Sigmoid colon (tissue), 7 donors: ENCODE measurements around the gene CCDC187. TPM values are rescaled to one million over a fixed set of nuclear protein-coding genes. Genes with fewer than 3 reads are reported as not detected.
"Not testable (repeated sequence)": the region's sequence is repeated elsewhere in the genome, so short reads cannot be mapped to it uniquely, and the experiment has no call there.

ENCODE experiments used
- DNase-seq: peaks from one replicate; pipeline ENCODE4 v3.0.0-alpha.2; 2019
- H3K27ac ChIP-seq, 4 donors: fragments of 200-600 bp; sonication (generic); one replicate each; pipeline ENCODE4 v1.5.1; 2016 to 2019; ENCODE audit warnings: mild to moderate bottlenecking in 1 of 4
- H3K27me3 ChIP-seq, 3 donors: fragments of 200-600 bp; sonication (generic); one replicate each; pipeline ENCODE4 v1.5.1; 2019; ENCODE audit warnings: mild to moderate bottlenecking in 1 of 3
- H3K36me3 ChIP-seq, 4 donors: fragments of 200-600 bp; sonication (generic); one replicate each; pipeline ENCODE4 v1.5.1; 2016 to 2019
- H3K4me1 ChIP-seq, 4 donors: fragments of 200-600 bp; sonication (generic); one replicate each; pipeline ENCODE4 v1.5.1; 2017 to 2019
- H3K4me3 ChIP-seq, 4 donors: fragments of 200-600 bp; sonication (generic); one replicate each; pipeline ENCODE4 v1.5.1; 2017 to 2019; ENCODE audit warnings: mild to moderate bottlenecking in 2 of 4, moderate library complexity in 1 of 4
- H3K9me3 ChIP-seq, 4 donors: fragments of 200-600 bp in 3 of 4; sonication (generic) in 3 of 4; one replicate each; pipeline versions ENCODE4 v1.5.1 to v1.6.1; 2013 to 2019
- CTCF ChIP-seq, 4 experiments: fragments of 450-650 bp in 3 of 4; fragments of 200-600 bp in 1 of 4; IDR thresholded peaks; one replicate each; pipeline ENCODE4 v1.5.1; 2016 to 2019; ENCODE audit warnings: antibody characterized with exemption in 4 of 4, mild to moderate bottlenecking in 3 of 4, moderate library complexity in 2 of 4
- EP300 ChIP-seq, 4 donors: sonication (generic); formaldehyde crosslinking; IDR thresholded peaks; one replicate each; pipeline ENCODE4 v1.6.1; 2017; ENCODE audit warnings: antibody characterized with exemption in 4 of 4
- POLR2A ChIP-seq, 2 donors: fragments of 450-650 bp; IDR thresholded peaks; one replicate each; pipeline ENCODE4 v1.6.1; 2016; ENCODE audit warnings: antibody characterized with exemption in 2 of 2, mild to moderate bottlenecking in 2 of 2, moderate library complexity in 2 of 2
- POLR2AphosphoS5 ChIP-seq, 4 donors: sonication (generic); formaldehyde crosslinking; IDR thresholded peaks; one replicate each; pipeline ENCODE4 v1.6.1; 2017; ENCODE audit warnings: antibody characterized with exemption in 4 of 4
- WGBS, 2 donors: extraction: QIAGEN DNeasy Blood & Tissue Kit; methylation state at CpG; one replicate each; pipeline ENCODE4 v1.1.7; 2013; 5-methylcytosine and 5-hydroxymethylcytosine counted together
- intact Hi-C: fragments of 100-400 bp; cut with DNase I; formaldehyde crosslinking; loops from one replicate; pipeline ENCODE4 v1.15.1; 2023
- polyA plus RNA-seq, 3 donors: library from polyadenylated mRNA; stranded (reverse); fragments of 200-250 nt; gene quantifications; one replicate each; pipeline ENCODE4 v1.2.3, GENCODE V29; 2013
- total RNA-seq, 4 donors: library from RNA; depleted of rRNA; stranded (reverse); fragments of >200 nt; gene quantifications; one replicate each; pipeline ENCODE4 v1.1.0, GENCODE V29; 2016
- donor health status: healthy with polysubstance abuse.
- donor health status: Bipolar disorder and iron deficiency.
- donor health status: healthy.

Gene CCDC187
- total and polyA plus RNA-seq, 7 donors: 0.32 TPM; not detected in 6

GRCh38 chr9:136323371-136323789 is 19.5 kb upstream of the CCDC187 start:
- H3K9me3 ChIP-seq: no peaks in the 10 kb centered on the region
- WGBS, 2 donors: 15 to 43% methylated on average over 17 of the region's 17 CpGs
- DNase-seq: no peak
- intact Hi-C loops: loop anchor here (10.0 kb wide), 1 partner anchor 321 kb away; no protein-coding TSS in a partner anchor
- peaks cover 0 to 20% (median 16%) of the 10 kb centered on the region in 4 donors for H3K4me1 ChIP-seq
- TF ChIP-seq EP300 (IDR thresholded peaks at IDR 0.05) (no peak), POLR2A (IDR thresholded peaks at IDR 0.05) (no peak), CTCF (IDR thresholded peaks at IDR 0.05) (no peak), POLR2AphosphoS5 (IDR thresholded peaks at IDR 0.05) (no peak)
- H3K36me3 ChIP-seq: no peaks in the 10 kb centered on the region
- H3K4me3 ChIP-seq: no peak overlapping the region
- H3K27ac ChIP-seq: no peak overlapping the region
- no peaks in the 10 kb centered on the region for H3K27me3 ChIP-seq

DNA sequence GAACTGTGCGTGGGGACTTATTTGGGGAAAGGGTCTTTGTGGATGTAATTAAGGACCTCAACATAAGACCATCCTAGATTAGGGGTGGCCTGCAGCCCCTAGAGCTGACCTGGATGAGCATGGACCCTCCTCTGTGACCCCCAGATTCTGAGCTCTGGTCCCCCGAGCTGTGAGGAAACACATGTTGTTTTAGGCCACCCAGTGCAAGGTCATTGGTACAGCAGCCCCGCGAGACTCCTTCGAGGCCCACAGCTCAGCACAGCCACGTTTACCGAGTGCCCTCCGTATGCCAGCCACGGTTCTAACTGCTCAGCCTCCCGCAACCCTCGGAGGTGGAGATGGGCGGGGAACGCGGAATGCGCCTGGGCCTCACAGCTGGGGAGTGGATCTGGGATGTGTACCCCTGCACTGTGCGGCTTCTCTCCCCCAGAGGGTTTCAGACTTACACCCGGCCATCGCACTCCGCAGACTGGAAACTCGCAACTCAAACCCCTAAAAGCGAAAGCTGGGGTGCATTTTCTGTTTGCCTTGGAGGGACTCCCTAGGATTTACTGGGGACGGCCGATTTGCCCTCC is 18.9 kb upstream of the CCDC187 start:
- intact Hi-C loops: loop anchor here (10.0 kb wide), 1 partner anchor 322 kb away; no protein-coding TSS in a partner anchor
- no peak for DNase-seq
- no peak for TF ChIP-seq EP300 (IDR thresholded peaks at IDR 0.05)
- TF ChIP-seq POLR2AphosphoS5 (IDR thresholded peaks at IDR 0.05): no peak
- TF ChIP-seq POLR2A (IDR thresholded peaks at IDR 0.05): no peak
- no peak for TF ChIP-seq CTCF (IDR thresholded peaks at IDR 0.05)
- Histone ChIP-seq H3K27ac (no peak overlapping the region), H3K36me3 (no peaks in the 10 kb centered on the region), H3K4me3 (no peak overlapping the region), H3K9me3 (no peaks in the 10 kb centered on the region), H3K27me3 (no peaks in the 10 kb centered on the region), H3K4me1 (peaks cover 0 to 14% (median 11%) of the 10 kb centered on the region in 4 donors)
- 31 to 61% methylated on average over 23 of the region's 23 CpGs for WGBS, 2 donors

DNA sequence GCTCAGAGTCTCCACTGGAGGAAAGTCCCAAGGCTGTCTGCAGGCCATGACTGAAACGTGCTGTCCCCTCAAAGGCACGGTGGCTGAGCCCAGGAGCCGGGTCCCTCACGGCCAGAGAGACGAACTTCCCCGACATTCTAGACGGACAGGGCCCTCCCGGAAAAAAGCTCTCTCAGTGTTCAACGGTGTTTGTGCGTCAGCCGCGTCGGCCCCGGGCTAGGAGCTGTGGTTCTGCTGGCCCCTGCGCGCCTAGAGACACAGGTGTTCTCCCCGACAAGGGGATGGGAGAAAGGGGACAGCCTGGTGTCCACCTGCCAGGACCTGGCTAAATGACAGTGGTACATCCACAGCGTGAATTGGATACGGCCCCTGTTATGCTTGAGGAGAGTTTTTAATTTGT is 17.7 kb upstream of the CCDC187 start:
- Histone ChIP-seq H3K27ac (no peak overlapping the region), H3K36me3 (no peaks in the 10 kb centered on the region), H3K9me3 (no peaks in the 10 kb centered on the region), H3K4me3 (no peak overlapping the region), H3K27me3 (no peaks in the 10 kb centered on the region), H3K4me1 (peaks cover 0 to 7% (median 3%) of the 10 kb centered on the region in 4 donors)
- intact Hi-C loops: loop anchor here (10.0 kb wide), 1 partner anchor 323 kb away; no protein-coding TSS in a partner anchor
- no peak for DNase-seq
- 85 to 90% methylated on average over 19 of the region's 19 CpGs for WGBS, 2 donors
- no peak for TF ChIP-seq POLR2A (IDR thresholded peaks at IDR 0.05)
- TF ChIP-seq POLR2AphosphoS5 (IDR thresholded peaks at IDR 0.05): no peak
- no peak for TF ChIP-seq CTCF (IDR thresholded peaks at IDR 0.05)
- no peak for TF ChIP-seq EP300 (IDR thresholded peaks at IDR 0.05)

DNA sequence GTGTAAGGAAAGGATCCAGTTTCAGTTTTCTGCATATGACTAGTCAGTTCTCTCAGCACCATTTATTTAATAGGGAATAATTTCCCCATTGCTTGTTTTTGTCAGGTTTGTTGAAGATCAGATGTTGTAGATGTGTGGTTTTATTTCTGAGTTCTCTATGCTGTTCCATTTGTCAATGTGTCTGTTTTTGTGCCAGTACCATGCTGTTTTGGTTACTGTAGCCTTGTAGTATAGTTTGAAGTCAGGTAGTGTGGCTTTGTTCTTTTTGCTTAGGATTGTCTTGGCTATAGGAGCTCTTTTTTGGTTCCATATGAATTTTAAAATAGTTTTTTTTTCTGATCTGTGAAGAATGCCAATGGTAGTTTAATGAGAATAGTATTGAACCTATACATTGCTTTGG is 17.1 kb upstream of the CCDC187 start:
- not testable (repeated sequence) for H3K27me3 ChIP-seq, H3K36me3 ChIP-seq, H3K4me3 ChIP-seq, H3K27ac ChIP-seq, DNase-seq, H3K4me1 ChIP-seq, H3K9me3 ChIP-seq
- intact Hi-C loops: loop anchor here (10.0 kb wide), 1 partner anchor 324 kb away; no protein-coding TSS in a partner anchor

GRCh38 chr9:136319955-136320354 is 16.1 kb upstream of the CCDC187 start:
- 93 to 94% methylated on average over 3 of the region's 3 CpGs for WGBS, 2 donors
- intact Hi-C loops: loop anchor here (10.0 kb wide), 1 partner anchor 325 kb away; no protein-coding TSS in a partner anchor
- not testable (repeated sequence) for DNase-seq

GRCh38 chr9:136319244-136319643 is 15.3 kb upstream of the CCDC187 start:
- H3K27ac ChIP-seq, H3K4me3 ChIP-seq, H3K27me3 ChIP-seq, intact Hi-C loops, H3K36me3 ChIP-seq, H3K4me1 ChIP-seq, DNase-seq, H3K9me3 ChIP-seq: not testable (repeated sequence)
- 95 to 97% methylated on average over 14 of the region's 14 CpGs for WGBS, 2 donors

More at GRCh38 chr9:136319955-136320354, 16.1 kb upstream of the CCDC187 start:
- not testable (repeated sequence) for H3K4me1 ChIP-seq, H3K27ac ChIP-seq, H3K36me3 ChIP-seq, H3K4me3 ChIP-seq, H3K9me3 ChIP-seq, H3K27me3 ChIP-seq
